HG02870 (cell line): Measurements from ENCODE around the gene ANKRD63.

Experiments
- ATAC-seq: cut with Tn5 transposase; IDR thresholded peaks from one replicate; pipeline ENCODE4 v1.9.1; 2021; ENCODE audit warnings: mild to moderate bottlenecking, moderate library complexity; ENCODE audit not compliant: unreplicated experiment

ANKRD63 gene

DNA sequence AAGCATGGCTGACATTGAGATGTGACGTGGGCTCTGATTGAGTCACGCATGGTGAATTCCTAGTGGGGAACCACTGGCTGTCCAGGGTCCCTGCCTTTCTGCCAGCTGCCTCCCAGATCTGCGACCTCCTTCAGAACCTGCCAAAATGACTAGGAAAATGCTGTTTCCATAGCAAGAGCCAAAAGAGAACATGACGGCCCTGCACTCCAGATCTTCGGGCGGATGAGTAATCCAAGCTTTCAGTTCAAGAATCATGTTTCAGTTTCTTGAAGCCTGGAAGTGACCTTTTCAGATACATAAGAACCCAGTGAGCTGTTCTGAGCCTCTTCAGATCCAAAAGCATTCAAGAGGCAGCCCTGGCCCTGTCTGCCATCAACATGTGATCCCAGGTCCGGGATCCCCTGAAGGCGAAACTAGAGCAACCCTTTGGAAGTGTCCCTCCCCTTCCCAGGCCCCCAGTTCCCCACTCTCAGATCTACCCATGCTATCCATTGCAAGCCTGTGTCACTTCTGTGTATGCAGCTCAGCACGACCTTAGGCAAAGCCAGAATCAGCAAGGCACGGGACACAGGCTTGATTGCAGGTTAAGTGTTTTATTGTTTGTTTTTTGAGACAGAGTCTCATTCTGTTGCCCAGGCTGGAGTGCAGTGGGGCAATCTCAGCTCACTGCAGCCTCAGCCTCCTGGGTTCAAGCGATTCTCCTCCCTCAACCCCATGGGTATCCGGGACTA is 19.7 kb downstream of the ANKRD63 start:
- ATAC-seq: no peak

- ATAC-seq: no peak
Measured at GRCh38 chr15:40259021-40259420, 23.8 kb downstream of the ANKRD63 start.

GRCh38 chr15:40258544-40258943 is 24.3 kb downstream of the ANKRD63 start:
- no peak for ATAC-seq

GRCh38 chr15:40257656-40258450 is 25.0 kb downstream of the ANKRD63 start:
- no peak for ATAC-seq

- no peak for ATAC-seq
Measured at GRCh38 chr15:40256638-40257235, 26.1 kb downstream of the ANKRD63 start.

DNA sequence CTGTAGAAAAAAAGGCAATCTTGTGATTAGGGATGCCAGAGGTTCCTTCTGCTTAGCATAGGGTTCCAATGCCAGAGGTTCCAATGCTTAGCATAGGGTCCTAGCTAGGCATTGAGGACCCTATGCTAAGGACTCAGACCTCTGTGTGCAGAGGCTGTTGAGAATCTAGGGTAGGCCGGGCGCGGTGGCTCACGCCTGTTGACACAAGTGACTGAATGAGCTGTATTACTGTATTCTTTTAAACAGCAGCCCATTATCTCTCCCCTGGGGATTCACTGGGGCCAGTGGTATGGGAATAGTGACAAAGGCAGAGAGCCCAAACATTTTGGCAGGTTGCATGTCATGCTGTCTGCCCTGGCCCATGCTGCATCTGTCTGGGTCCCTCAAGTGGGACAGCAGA is 27.8 kb downstream of the ANKRD63 start:
- ATAC-seq: no peak

- no peak for ATAC-seq
Measured at GRCh38 chr15:40254452-40254851, 28.4 kb downstream of the ANKRD63 start.

DNA sequence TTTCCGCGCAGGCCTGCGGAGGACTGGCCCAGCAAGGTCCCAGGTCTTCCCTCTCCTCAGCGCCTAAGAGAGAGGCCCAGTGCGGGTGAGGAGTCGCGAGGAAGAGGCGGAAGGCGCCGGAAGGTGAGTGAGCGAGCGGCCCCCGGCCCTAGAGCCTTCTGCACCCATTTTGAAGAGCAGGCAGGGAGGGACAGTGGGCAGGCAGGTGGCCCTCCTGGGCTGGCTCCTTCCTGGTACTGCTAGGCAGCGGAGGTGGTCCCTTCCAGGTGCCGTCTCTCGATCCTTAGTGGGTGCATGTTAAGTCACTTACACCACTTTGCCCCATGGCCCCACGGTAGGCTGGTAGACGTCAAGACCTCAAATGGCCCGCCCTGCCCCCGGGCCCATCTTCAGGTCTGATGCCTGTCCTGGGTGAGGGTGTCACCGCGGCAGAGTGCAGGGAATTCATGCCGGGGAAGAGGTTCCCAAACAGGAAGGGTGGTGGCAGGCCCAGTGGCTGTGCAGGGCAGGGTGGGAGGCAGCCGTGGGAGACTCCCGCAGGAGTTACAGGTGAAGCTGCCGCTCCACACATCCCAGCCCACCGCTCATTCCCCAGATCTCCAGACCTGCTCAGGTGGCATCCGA is 29.6 kb downstream of the ANKRD63 start:
- ATAC-seq: no peak

DNA sequence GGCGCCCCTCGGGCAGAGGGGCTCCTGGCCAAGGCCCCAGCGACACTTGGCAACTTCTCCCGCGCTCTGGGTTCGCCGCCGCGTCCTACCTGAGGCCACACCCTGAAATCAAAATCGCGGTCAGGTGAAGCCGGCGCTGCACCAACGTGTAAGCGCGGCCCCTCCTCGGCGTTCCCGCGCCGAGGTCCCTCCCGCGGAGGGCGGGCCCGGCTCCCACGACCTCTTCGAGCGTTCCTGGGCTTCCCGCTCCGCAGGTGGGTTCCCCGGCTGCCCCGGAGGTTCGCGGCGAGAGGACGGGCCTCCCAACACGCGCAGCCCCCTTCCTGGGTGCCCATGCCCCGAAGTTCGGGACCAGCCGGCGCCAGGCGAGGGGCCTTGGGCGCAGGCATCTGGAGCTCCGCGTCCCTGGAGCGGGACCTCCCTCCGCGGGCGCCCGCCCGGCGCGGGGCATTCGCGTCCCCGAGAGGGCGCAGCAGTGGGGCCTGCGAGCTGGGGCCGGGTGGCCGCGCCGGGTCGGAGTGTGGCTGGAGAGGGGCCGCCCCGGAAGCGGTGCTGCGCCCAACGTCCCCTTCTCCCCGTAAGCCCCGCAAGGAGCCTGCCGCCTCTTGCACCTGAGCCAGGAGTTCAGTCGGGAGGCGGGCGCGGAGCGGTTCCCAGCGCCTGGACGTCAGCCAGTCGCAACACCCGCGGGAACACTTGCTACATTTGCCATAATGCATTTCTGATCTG is 30.3 kb downstream of the ANKRD63 start:
- no peak for ATAC-seq

- ATAC-seq: no peak
Measured at GRCh38 chr15:40252141-40252437, 30.8 kb downstream of the ANKRD63 start.

DNA sequence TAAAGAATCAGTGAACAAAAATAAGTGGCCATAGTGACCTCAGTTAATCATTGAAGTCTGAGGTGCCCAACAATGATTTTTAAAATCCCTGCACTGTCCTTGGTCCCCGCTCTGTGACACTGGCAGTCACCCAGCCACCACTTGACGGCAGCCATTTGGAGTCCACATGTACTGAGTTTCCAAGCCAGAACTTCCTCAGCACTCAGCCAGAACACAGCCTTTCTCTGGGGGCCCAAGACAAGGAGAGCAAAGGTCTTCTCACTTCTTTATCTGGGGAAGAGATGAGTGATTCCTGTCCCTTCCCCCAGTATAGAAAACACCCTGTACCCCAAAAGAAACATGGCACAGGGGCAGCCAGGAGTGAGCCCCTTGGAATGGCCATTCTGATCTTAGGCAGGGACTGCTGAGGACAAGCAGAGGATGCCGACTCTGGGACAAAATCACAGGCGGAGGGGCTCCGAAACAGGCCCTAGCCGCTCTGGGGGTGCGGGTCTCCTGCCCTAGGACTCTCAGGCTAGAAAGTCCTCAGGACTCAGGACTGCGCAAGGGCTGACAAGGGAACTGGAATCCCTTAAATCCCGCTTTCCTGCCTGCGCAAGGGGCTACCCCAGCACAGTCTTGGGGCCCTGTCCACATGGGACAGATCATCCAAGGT is 31.3 kb downstream of the ANKRD63 start:
- no peak for ATAC-seq

GRCh38 chr15:40250771-40251483 is 31.9 kb downstream of the ANKRD63 start:
- ATAC-seq: no peak

- no peak for ATAC-seq
Measured at GRCh38 chr15:40250304-40250656, 32.6 kb downstream of the ANKRD63 start.

DNA sequence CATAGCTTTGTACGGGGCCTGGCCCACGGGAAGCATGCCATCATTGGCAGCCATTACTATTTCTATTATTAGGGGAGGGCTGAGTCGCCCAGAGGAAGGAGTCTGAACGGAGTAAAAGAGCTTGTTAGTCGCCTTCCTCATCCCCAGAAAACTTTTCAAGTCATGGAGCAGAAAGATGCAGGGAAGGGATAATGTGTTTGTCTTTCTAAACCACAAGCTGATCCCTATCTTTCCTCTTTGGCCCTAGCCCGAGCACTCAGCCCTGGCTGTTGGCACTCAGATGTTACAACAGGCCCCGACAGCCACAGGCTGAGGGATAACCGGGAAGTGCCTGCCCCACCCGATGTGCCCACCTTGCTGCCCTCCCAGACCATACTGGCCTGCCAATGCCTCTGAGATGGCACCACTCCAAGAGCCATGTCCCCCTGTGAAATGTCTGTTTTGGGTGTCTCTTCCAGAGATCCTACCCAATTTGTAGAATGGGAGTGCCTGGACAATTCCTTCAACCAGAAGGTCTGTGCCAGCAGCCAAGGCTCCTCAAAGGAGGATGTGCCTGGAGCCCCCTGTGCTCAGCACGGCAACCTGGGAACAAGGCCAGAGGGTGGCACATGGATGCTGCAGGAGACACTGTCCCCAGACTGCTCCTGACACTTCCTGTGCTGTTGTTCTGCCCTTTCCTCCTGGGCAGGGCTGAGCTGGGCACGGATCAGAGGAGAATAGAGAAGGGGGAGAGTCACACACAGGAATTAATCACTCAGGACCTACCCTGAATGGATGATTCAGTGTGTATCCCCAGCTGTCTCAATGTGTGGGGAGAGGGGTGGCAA is 33.2 kb downstream of the ANKRD63 start:
- ATAC-seq: no peak

DNA sequence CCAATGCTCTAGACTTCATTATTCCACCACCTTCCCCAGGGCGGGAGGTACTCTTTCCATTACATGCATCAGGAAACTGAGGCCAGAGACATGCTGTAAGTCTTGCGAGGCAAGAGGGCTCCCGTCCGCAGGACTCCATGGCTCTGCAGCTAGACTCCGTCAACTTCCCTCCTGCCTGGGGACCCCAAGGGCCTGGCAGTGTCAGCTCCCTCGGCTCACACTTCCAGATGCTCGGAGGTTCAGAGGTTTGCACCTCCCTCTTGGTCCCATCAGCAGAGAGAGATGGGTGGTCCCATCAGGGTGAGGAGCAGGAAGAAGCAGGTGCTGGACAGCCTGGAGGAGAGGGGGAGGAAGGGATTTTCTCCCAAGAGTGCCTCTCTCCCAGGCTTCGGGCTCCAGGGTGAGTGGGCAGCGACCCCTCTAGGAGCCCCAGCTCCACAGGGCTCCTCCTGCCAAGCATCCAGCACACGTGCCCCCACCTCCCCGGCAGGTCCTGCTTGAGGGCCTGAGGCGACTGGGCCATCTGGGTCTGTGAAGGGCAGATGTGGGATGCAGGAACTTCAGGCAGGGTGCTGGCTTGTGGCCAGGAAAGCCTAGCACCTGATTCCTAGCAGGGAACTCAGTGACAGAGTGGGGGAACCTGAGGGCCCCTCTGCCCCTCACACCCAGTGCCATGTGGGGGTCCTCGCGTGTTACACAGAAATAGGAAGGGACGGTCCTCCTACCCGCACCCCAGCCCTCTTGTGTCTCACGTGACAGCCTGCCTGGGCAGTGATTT is 34.7 kb downstream of the ANKRD63 start:
- ATAC-seq: no peak

GRCh38 chr15:40247406-40247971 is 35.4 kb downstream of the ANKRD63 start:
- ATAC-seq: no peak

DNA sequence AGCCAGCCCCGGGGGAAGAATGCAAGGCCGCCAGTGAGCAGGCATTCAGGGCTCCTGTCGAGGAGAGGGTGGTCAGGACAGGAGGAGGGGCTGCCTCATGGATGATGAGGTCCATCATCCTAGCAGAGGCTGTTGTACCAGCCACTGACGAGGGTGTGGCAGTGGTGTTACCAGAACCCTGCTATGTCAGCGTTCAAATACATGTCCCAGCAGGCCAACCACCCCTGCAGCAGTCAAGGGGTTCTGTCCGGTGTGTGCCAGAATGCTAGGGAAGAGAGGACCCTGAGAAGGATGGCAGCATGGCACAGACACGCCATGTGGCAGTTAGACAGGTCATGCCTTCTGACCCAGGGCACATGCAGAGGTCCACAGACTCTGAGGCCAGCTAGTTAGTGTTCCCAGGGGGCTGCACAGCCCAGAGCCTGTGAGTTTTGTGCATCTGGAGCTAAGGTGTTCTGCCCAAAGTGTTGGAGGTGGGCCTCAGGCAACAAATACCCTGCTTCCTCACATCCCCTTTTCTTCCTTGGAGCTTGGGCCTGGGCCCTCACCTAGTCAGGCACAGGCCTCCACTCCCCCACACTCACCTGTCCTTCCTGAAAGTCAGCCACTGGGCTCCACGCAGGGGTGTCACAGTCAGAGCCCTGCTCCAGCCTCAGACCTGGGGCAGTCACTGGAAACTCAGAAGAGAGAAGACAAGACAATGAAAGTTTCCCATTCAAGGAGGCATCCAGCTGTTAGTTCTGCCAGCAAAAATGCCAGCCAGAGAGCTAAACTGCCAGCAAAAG is 36.2 kb downstream of the ANKRD63 start:
- no peak for ATAC-seq
